Fibroblast of villous mesenchyme (primary cell): ENCODE data around the gene CREB5. TPM values are rescaled to one million over a fixed set of nuclear protein-coding genes. Genes with fewer than 3 reads are reported as not detected.

Experiments
- DNase-seq: peaks from one replicate; pipeline ENCODE4 v3.0.0-alpha.2; 2010; ENCODE audit warnings: low read depth
- H3K4me3 ChIP-seq: 2 replicates; pipeline ENCODE4 v1.5.1; 2011; ENCODE audit warnings: low read depth, mild to moderate bottlenecking, low read length
- CTCF ChIP-seq: IDR thresholded peaks from 2 replicates; pipeline ENCODE4 v1.5.1; 2012; ENCODE audit warnings: low read depth, mild to moderate bottlenecking, low read length; ENCODE audit not compliant: insufficient read depth
- total RNA-seq: library from RNA; depleted of rRNA; stranded (reverse); fragments of >200 nt; gene quantifications from 2 replicates; pipeline ENCODE4 v1.2.3, GENCODE V29; 2012

Gene CREB5
- total RNA-seq, 1 donor = 6.0 TPM

- no peak for DNase-seq
- no peak overlapping the region for H3K4me3 ChIP-seq
- TF ChIP-seq CTCF = no peak
Measured at GRCh38 chr7:28666154-28666553, 253.8 kb downstream of the CREB5 start.

GRCh38 chr7:28668085-28668484, 255.8 kb downstream of the CREB5 start:
- TF ChIP-seq CTCF = no peak
- DNase-seq = no peak
- H3K4me3 ChIP-seq = no peak overlapping the region

GRCh38 chr7:28669330-28669729, 257.0 kb downstream of the CREB5 start:
- H3K4me3 ChIP-seq = no peak overlapping the region
- DNase-seq = no peak
- TF ChIP-seq CTCF = no peak

GRCh38 chr7:28671526-28671925, 259.2 kb downstream of the CREB5 start:
- no peak overlapping the region for H3K4me3 ChIP-seq
- DNase-seq = no peak
- TF ChIP-seq CTCF = no peak

- no peak overlapping the region for H3K4me3 ChIP-seq
- DNase-seq = no peak
- TF ChIP-seq CTCF = no peak
Measured at GRCh38 chr7:28672397-28672797, 260.1 kb downstream of the CREB5 start.

GRCh38 chr7:28674359-28674782, 262.1 kb downstream of the CREB5 start:
- no peak for DNase-seq
- no peak overlapping the region for H3K4me3 ChIP-seq
- TF ChIP-seq CTCF = no peak

- DNase-seq = no peak
- no peak overlapping the region for H3K4me3 ChIP-seq
- TF ChIP-seq CTCF = no peak
Measured at GRCh38 chr7:28675429-28675828, 263.1 kb downstream of the CREB5 start.
